HL-60/S4 treated with retinoic acid at 250 ng/mL for 4 days and 3 days (cell line): Measurements from ENCODE around the gene RASGRF2.
"Not testable (repeated sequence)": the region's sequence is repeated elsewhere in the genome, so short reads cannot be mapped to it uniquely, and the experiment has no call there.

ENCODE experiments used
- in situ Hi-C: fragments of 300-500 bp; cut with MboI; formaldehyde crosslinking; loops from 2 replicates; pipeline ENCODE4 v1.7.0; 2022; ENCODE audit warnings: low sequenced_read_pairs

RASGRF2 gene

DNA sequence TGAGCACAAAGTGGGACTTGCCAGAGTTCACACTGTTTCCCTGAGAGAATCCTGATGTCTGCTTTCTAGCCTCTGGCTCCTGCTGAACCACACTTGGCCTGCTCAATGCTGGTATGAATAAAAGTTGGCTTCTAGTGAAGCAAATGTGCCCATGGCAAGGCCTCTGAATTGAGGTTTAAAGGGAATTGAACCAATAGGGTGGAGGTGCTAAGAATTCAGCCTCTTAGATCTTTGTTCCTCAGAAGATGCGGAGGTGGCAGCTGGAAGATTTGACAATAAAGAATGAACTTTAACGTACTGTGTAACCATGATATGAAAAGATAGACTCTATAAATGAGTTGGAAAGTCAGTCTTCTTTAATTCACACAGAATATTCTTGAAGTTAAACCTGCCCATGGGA is 57.2 kb downstream of the RASGRF2 start:
- in situ Hi-C loops, result no loop called here

DNA sequence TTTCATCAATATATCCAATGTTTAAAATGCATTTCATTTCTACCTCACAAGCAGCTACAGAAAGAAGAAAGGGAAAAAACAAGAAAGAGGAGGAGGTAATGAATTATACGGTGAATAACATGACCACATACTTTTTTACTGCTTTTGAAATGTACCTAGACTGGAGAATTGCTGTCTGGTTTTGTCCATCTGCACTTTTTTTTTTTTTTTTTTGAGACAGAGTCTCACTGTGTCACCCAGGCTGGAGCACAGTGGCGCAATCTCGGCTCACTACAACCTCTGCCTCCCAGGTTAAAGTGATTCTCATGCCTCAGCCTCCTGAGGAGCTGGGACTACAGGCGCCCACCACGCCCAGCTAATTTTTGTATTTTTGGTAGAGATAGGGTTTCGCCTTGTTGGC is 58.4 kb downstream of the RASGRF2 start:
- in situ Hi-C loops, result not testable (repeated sequence)

DNA sequence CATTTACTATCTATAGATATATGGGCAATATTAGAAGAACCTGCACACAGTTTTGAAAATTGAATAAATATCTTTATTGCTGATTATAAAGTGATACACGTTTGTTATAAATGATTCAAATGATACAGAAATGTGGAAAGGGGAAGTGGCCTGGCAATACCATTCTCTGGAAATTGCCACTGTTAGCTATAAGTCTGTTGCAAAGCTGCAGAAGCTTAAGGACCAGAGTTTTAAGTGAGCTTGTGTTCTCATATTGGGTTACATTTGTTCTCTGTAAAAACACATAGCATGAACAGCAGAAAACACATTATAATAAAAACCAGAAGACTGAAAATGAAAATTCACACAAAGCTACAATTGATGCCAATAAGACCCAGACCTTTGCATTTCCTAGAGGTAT is 59.6 kb downstream of the RASGRF2 start:
- in situ Hi-C loops, result no loop called here

DNA sequence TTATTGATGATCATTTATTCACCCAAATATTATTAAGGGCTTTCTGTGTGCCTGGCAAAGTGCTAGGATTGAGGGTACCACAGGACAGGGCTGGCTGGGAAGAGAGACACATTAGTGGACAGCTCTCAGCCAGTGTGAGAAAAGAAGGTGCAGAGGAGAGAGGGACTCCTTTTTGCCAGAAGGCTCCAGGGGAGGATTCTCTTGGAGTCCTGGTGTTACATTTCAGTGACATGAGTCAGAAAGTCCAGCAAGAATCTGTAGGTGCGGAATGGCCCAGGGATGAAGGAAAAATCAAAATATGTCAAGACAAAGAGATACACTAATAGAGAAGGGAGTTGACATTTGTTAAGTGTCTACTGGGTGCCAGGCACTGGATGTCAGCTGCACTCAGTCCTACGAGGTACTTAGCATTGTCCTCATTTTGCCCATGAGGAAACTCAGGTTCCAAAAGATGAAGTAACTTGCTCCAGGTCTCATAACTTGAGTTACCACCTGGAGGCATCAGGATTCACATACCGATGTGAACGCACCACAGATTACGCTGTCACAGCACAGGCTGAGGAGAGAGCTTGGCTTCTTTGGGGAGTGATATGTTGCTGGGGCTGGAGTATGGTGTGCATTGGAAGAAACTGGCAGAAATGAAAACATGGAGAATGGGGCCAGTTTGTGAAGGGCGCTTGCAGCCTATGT is 60.5 kb downstream of the RASGRF2 start:
- in situ Hi-C loops, result no loop called here

DNA sequence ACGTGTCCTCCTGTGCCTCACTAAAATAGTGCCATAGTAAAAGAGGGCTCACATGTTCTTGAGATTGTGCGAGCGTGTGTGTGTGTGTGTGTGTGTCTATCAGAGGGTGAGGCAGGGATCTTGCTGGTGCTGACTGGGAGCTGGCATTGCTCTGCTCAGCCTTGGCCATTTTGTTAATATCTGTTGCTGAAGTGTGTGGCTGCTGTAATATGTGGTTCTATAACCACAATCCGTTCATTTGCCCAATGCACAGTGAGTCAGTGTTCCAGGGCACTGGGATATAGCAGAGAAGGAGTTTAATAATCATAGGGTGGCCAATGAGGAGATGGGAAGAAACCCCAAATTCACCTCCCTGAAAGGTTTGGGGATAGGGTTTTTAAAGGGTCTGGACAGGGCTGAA is 61.3 kb downstream of the RASGRF2 start:
- in situ Hi-C loops, result no loop called here

DNA sequence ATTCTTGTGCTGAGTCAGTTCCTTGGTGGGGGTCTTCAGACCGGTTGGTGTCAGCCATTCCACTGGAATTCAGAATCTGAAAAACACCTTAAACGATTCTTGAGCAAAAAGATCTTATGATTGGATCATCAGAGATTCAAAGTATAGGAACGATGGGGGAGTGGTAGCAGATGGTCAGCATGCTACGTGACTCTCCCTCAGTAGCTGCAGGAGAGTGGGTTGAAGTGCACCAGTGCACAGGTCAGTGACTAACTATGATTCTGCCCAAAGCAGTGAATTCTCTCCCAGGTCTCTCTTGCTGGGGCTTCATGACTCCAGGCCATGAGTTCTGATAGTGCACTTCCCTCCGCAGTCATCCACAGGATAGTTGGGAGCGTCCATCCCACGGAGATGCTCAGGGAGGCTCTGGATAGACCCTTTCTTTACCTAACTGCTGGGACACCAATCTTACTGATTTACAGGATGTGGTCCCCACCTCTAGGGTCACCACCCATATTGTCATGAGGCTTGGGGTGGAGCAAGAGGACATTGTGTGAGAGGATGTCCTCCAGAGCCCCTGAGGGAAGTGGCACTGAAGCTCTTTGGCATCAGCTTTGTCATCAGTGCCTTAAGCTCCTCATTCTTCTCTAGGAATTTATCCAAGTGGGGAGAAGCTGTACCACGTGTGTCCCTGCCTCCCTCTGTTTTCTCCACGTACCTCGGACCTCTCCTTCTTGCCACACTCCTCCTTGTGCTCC is 62.0 kb downstream of the RASGRF2 start:
- in situ Hi-C loops, result no loop called here

DNA sequence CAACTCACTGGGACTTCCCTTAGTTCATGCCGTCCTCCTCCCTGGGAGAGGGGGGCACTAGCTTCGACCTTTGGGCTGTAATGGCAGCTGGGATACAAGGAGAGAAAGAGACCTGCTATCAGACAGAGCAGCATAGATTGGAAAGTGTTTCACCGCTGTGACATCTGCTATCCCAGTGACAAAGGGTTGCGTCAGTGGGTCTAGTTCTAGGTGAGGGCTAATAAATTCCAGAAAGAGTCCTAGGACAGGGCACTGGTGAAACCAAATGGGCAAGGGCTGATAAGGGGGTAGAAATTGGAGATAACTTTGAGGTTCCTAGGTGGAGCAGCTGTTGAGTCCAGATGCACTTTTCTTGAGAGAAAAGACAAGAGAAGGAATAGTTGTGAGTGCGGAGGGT is 62.5 kb downstream of the RASGRF2 start:
- in situ Hi-C loops, result no loop called here

DNA sequence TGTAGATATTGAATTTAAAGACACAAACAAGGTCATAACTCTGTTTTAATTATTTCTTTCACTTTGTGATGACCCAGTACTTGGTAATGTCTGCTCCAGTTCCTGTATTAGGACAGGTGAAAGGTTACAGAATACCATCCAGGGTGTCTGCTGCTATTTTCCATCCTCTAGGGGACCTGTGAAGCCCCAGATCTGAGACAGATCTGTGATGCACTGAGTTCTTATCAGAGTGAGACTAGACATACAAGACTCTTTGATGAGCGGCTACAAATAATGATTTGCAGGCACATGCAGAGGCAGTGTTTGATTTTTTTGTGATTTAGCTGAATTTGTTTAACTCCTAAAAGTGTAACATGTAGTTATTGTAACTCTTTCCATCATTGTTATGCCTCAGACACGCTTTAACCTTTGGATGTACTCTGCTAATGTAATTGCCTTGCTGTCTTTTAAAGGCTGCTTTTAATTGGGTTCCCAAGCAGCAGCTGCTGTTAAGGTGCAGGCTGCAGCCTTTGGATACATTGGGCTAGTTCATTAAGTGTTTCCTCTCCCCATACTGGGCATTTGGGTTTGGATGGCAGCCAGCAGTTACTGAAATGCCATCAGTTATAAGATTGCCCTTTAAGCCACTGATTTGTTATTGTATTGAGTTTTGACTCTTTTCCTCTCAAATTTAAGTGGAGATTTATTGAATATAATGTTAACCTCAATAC is 63.3 kb downstream of the RASGRF2 start:
- in situ Hi-C loops, result no loop called here

DNA sequence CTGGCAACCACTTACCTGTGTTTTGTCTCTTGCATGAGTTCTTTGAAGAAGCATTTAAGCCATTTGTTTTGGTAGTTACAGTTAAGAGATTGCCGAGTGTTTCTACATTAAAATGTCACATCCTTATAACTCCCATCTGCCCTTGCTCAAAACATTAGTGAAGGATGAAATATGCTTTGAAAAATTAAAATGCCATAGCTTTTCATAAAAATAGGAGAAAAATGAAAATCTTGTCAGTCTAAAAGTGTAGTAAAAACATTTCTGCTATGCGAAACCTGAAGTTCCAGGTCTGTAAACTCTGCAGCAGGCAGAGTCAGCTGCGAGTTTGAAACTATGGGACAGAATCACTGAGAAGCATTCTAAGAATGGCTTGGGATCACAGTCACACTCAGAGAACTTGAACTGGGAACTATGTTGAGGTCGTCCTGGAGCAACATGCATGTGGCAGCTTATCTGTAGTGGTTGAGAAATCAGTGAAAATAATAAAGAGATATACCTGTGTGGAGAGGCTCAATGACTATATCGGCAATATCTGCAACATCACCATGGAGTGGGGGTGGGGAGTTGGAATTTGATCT is 67.4 kb downstream of the RASGRF2 start:
- in situ Hi-C loops, result no loop called here

DNA sequence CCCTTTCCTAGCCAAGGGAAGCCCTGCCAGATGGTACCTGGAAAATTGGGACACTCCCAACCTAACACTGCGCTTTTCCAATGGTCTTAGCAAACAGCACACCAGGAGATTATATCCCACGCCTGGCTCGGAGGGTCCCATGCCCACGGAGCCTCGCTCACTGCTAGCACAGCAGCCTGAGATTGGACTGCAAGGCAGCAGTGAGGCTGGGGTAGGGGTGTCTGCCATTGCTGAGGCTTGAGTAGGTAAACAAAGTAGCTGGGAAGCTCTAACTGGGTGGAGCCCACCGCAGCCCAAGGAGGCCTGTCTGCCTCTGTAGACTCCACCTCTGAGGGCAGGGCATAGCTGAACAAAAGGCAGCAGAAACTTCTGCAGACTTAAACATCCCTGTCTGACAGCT is 68.7 kb downstream of the RASGRF2 start:
- in situ Hi-C loops, result not testable (repeated sequence)

DNA sequence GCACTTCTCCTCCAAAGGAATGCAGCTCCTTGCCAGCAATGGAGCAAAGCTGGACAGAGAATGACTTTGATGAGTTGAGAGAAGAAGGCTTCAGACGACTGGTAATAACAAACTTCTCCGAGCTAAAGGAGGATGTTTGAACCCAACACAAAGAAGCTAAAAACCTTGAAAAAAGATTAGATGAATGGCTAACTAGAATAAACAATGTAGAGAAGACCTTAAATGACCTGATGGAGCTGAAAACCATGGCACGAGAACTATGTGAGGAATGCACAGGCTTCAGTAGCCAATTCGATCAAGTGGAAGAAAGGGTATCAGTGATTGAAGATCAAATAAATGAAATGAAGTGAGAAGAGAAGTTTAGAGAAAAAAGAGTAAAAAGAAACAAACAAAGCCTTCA is 69.6 kb downstream of the RASGRF2 start:
- in situ Hi-C loops, result not testable (repeated sequence)

DNA sequence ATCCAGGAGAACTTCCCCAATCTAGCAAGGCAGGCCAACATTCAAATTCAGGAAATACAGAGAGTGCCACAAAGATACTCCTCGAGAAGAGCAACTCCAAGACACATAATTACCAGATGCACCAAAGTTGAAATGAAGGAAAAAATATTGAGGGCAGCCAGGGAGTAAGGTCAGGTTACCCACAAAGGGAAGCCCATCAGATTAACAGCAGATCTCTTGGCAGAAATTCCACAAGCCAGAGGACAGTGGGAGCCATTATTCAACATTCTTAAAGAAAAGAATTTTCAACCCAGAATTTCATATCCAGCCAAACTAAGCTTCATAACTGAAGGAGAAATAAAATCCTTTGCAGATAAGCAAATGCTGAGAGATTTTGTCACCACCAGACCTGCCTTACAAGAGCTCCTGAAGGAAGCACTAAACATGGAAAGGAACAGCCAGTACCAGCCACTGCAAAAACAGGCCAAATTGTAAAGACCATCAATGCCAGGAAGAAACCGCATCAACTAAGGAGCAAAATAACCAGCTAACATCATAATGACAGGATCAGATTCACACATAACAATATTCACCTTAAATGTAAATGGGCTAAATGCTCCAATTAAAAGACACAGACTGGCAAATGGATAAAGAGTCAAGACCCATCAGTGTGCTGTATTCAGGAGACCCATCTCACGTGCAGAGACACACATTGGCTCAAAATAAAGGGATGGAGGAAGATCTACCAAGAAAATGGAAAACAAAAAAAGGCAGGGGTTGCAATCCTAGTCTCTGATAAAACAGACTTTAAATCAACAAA is 70.3 kb downstream of the RASGRF2 start:
- in situ Hi-C loops, result not testable (repeated sequence)

DNA sequence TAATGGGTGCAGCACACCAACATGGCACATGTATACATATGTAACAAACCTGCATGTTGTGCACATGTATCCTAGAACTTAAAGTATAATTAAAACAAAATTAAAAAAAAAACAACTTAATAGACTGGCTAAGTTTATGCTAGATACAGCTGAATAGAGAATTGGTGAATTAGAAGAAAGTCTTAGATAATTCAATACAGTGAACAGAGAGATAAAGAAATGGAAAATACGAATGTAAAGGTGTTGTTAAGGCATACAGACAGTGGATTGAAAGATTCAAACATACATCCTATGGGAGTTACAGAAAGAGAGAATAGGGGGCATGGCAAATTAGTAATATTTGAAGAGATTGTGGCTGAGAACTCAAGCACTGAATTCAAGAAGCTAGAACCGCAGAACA is 75.4 kb downstream of the RASGRF2 start:
- in situ Hi-C loops, result no loop called here

DNA sequence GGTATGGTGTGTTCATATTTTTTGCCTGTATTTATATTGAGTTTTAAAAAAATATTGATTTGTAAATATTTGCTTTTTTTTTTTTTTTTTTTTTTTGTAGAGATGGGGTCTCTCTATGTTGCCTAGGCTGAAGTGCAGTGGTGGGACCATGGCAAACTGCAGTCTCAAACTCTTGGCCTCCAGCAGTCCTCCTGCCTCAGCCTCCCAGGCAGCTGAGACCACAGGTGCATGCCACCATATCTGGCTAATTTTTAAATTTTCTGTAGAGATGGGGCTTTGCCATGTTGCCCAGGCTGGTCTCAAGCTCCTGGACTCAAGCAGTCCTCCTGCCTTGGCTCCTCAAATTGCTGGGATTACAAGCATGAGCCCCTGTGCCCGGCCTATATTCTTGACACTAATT is 78.3 kb downstream of the RASGRF2 start:
- in situ Hi-C loops, result no loop called here

DNA sequence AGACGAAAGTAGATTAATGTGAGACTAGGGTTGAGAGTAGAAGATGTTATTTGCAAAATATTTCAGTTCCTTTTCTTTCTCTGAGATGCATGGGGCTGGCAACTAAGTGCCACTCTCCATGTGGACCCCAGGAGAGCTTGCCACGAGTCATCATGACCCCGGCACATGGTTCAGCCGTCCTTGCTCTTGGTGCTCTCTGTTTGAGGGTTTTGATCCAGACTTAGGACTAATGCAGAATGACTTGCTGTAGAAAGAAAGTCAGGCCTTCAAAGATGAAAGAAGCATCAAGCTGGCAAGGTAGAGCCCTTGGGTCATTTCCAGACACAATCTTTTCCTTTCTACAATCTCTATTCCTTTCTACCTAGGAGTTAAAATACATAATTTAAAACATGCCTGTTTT is 84.7 kb downstream of the RASGRF2 start:
- in situ Hi-C loops, result no loop called here

DNA sequence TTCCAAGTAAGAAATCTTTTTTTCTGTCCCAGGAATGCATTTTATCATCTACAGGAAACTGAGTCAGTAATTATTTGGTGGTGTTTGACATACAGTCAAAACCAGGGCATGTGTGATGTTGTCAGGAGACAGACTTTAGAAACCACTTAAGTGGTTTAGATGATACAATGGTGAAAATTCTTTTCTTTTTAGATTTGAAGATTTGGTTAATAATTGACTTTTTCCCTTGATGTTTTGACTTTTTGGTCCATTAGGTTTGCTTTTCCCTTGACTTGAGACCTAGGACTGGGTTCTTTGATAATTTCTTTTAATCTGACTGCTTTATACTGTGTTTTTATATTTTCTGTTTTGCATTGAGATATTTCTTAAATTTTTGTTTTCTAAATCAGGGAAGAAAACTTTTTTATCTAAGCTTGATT is 85.2 kb downstream of the RASGRF2 start:
- in situ Hi-C loops, result no loop called here

DNA sequence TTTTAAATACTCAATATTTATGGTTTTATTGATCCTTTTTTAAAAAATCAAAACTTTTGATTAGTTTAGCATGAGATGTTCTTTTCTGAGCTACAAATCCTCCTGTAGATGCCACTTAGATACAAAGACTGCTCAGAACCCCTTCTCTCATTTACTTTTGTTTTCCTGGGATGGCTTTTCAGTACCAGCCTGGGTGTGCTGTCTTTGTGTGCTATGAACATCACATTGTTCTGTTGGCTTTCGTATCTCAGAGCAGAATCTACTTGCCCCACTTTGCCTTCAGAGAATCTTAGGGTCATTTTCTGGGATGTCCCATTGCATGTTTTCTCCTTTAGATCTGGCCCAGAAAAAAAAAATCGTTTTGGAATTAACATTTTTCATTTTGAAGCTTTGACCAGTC is 85.9 kb downstream of the RASGRF2 start:
- in situ Hi-C loops, result no loop called here

DNA sequence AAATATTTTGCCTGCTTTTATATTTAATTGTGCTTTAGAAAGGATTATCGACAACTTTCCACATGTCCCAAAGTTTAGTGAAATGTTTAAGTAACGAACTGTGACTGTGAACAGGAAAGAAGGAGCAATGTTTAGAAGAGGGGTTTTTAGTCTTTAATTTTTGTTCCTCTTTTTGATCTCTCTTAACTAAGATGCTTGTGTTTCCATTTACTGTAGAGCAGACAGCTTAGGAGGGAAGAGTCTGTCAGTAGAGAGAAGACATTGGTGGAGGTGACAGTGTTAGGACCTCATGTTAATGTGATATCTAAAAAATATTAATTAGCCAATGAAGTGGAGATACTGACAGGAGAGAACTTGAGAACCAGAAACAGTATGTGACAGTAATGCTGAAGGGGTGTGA is 92.2 kb downstream of the RASGRF2 start:
- in situ Hi-C loops, result no loop called here

DNA sequence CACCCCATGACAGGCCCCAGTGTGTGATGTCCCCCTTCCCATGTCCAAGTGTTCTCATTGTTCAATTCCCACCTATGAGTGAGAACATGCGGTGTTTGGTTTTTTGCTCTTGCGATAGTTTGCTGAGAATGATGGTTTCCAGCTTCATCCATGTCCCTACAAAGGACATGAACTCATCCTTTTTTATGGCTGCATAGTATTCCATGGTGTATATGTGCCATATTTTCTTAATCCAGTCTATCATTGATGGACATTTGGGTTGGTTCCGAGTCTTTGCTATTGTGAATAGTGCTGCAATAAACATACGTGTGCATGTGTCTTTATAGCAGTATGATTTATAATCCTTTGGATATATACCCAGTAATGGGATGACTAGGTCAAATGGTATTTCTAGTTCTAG is 93.1 kb downstream of the RASGRF2 start:
- in situ Hi-C loops, result not testable (repeated sequence)

DNA sequence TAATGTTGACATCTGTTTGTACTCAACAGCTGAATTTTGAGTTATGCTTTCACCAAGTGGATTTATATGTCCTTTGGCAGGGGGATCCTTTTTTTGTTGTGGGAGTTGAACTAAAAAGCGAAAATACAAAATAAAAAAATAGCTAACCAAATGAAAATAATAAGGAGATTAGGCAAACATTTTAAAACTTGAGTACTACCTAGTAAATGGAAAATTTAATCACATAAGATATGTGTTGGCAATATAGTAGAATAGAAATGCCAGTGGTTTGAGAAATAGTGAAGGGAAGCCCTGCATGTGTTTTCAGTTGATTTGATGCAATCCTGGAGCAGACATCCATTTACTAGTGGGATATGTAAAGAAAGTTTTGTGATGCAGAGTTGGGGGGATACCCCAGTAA is 98.0 kb downstream of the RASGRF2 start:
- in situ Hi-C loops, result no loop called here

DNA sequence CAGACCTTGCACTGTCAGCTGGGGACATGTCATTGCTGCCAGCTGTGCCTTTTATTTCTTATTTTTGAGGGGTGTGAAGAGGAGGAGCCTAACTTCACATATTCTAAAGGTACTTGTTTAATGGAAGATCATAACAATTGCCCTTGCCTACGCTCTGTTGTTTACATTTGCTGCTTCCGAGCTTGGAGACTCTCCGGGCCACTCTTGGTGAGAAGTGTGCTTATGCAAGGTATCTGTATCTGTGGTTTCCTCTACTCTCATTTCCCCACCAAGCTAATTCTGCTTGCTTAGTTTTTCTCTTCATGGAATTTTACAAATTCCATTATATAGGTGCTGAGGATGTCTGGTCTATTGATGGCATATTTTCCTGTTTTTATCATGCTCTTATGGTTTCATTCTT is 105.3 kb downstream of the RASGRF2 start:
- in situ Hi-C loops, result no loop called here
